HG03060 (cell line): ENCODE measurements around the gene ADAMTS17.
"Not testable (repeated sequence)": the region's sequence is repeated elsewhere in the genome, so short reads cannot be mapped to it uniquely, and the experiment has no call there.

ENCODE experiments used
- ATAC-seq: cut with Tn5 transposase; IDR thresholded peaks from one replicate; pipeline ENCODE4 v1.9.1; 2021; ENCODE audit warnings: low read depth, moderate number of reproducible peaks; ENCODE audit not compliant: unreplicated experiment

The ADAMTS17 gene

DNA sequence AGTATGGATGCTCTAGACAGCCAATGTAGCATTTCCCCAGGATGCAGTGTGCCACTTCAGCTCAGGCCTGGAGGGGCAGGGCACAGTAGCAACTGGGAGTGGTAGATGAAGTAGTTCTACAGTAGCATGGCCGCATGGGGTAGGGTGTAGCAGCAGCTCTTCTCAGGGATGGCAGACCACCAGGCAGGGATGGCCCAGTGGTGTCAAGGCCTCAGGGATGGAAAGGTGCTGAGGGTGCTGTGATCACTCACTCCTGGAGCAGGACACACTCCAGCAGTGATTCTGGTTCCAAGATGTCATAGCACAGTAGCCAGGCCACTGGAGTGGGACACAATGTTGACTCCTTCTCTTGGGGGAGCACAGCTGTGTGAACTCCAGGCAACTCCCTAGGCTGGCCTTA lies 397.6 kb downstream of the ADAMTS17 start:
- no peak for ATAC-seq

DNA sequence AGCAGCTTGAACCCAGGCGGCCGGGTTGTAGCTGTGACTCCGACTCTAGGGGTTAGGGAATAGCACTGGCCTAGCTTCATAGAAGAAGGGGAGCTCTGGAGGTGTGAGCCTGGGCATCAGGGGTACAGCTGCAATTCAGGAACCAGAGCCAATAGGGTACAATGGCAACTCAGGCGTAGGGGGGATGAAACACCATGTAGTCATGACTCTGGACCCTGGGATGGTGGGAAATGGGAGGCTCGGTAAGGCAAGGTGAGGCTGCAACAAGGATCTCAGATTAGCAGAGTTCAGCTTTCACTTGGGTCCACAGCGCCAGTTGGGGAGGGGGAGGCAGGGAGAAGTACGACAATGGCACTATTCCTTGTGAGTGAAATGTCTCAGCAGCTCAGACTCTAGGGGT lies 398.3 kb downstream of the ADAMTS17 start:
- ATAC-seq, result no peak

DNA sequence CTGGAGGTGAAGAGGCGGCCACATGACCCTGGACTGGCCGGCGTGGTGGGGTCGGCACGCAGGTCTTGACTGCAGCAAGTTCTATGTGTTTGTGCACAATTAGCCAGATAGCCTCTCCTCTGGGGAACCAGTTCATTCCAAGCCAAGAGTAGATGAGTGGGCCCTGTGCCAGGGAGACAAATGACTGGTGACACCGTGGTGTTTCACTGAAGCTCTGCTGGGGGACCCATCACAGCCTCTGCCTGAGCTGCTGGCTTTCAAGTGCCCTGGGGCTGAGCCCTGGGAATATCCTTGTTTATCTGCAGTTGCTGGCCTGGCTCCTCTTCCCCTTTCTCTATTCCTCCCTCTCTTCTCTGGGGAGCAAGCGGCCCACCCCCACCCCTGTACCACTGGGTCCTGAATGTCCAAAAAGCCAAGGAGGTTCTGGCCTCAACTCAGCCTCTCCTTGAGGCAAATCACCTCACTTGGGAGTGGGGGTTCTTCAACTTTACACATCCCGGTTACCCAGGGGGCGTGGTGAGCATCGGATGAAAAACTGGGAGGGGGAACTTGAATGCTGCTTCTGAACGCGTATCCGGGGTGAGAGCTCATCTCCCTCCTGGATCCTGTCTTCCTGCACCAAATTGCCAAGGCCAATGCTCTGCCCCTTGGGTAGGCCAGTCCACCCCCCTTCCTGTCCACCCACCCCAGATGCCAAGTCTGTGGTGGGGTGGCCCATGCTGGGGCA lies 408.9 kb downstream of the ADAMTS17 start:
- ATAC-seq, result no peak

DNA sequence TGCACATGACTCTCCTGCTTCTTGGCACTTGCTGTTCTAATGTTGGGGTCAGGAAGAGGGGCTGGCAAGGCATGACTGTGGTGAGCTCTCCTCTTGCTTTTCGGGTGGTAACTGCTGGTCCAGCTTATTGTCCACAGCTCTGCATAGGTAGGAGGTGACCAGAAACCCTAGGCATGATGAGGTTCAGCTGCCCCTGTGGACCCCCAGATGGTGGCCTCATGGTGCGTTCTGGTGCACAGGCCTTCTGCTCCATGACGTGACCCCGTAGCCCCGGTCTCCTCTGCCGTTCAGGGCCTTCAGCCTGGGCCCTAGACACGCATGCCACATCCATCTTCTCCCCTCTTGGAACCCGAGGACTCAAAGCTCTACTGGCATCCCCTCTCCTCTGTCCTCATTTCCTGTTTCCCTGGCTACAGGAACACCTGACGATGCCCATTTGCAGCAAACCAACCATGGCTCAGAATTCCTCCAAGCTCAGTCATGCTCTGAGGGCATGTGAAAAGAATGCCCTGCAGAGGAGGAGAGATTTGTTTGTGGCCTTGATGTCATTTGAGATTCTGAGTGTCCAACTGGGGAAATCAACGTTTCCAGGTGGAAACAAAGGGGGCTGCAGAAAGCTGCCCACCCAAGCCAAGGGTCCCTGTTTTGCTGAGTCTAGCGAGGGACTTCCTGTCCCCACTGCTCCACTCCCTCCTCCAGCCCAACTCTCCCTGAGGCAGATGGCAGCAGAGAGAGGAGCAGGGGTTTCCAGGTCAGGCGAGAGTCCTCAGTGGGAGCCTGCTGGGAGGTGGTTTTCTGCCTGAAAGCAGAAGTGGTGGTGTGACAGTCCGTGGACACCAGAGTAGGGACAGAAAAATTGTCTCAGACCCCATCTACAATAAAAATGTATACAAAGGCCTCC lies 409.8 kb downstream of the ADAMTS17 start:
- ATAC-seq, result no peak

DNA sequence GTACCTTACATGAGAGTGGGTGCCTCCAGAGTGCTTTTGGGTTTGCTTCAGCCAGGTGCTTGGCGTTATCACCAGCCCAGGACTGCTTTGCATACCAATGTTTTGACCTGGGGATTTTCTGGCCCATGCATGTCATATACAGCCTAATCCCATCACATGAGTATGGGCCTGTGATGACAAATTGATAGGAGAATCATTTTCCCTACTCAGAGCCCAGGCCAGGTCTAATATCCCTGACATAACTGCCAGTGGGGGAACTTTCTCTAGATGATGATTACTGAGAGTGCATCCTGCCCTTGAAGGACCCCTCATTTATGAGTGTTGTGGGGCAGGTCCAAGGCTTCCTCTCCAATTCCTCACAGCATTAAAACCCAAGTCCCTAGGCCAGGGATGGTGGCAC lies 411.1 kb downstream of the ADAMTS17 start:
- ATAC-seq, result no peak

DNA sequence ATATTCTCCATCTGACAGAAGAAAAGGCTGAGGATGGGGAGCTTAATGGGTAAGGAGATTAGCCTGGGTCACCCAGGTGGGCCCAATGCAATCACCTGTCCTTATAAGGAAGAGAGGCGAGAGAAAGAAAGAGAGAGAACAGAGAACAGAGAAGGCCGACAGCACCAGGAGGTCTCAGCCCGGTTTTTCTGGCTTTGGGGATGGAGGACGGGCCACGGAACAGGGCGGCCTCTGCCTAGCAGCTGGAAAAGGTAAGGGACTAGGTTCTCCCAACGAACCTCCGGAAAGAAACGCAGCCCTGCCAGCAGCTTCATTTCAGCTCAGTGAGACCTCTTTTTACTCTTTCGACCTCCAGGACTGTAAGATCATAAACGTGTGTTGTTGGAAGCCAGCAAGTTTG lies 412.5 kb downstream of the ADAMTS17 start:
- no peak for ATAC-seq

DNA sequence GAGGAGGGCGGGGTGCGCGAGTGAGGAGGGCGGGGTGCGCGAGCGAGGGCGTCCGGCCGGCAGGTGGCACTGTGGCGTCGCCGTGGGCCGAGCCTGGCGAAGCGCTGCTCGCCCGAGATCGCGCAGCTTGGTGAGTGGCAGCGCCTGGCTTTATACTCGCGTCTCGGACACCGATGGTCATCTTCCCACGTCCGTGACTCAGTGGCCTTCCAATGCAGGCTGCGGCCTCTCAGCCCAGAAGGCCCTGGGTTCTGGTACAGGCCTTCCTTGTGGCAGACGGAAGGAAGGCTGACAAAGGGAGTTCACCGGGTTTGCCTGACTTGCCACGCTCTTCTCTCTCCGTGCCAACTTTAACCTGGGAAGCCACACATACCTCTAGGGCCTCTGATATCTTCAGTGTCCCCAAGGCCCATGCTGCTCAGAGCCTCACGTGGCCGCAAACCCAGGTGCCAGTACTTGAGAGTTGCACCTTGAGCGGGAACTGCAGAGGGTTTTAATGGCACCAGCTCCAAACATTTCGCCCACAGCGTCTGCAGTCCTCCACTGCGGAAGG lies 413.3 kb downstream of the ADAMTS17 start:
- peak; percentile 67 for ATAC-seq

DNA sequence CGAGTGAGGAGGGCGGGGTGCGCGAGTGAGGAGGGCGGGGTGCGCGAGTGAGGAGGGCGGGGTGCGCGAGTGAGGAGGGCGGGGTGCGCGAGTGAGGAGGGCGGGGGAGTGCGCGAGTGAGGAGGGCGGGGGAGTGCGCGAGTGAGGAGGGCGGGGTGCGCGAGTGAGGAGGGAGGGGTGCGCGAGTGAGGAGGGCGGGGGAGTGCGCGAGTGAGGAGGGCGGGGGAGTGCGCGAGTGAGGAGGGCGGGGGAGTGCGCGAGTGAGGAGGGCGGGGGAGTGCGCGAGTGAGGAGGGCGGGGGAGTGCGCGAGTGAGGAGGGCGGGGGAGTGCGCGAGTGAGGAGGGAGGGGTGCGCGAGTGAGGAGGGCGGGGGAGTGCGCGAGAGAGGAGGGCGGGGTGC lies 415.2 kb downstream of the ADAMTS17 start:
- not testable (repeated sequence) for ATAC-seq

DNA sequence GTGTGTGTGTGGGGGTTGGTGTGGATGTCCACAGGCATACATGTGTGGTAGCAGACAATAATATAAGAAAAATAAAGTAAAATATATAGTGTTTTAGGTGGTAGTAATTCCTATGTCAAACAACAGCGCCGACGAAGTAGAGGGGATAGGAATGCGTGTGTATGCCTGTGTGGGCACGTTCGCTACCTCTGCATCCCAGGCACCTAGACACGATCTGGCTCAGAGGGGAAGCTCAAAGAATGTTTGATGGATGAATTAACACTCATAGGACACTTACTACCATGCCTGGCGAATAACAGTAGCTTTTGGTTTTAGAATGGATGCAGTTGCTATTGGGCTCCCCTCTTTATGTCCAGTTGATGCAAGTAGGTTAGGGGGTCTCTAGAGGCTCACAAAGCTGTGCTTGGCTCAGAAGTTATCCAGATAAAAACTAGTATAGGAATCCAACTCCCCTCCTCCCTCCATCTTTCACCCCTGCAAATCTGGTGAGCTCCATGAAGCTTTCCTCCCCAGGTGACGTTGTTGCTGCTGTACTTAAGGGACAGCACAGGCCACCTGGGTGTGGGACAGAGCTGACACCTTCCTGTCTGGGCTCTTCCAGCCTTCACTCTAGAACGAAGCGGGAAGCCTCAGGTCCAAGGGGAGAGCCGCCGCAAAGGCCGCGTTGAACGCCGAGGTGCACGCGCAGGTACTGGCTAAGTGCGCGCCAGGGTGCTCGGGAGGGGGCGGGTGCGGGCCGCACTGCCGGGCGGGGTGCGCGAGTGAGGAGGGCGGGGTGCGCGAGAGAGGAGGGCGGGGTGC lies 415.9 kb downstream of the ADAMTS17 start:
- no peak for ATAC-seq

DNA sequence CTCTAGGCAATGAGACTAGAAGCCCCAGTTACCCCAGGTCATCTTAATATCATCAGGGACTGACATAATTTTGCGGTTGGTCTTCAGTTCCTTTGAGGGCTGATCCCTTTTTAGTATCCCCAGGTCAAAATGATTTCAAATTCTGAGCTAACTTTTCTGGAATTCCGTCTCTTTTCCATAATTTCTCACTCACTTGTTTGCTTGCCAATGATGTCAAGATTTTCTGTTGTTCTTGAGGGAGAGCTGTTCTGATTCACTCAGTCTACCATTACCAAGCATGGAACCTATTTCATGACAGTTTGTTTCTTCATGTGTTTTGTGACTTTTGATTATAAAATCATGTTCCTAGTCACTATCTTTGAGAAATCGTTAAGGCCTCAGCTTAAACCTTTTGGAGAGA lies 418.1 kb downstream of the ADAMTS17 start:
- no peak for ATAC-seq
